Measurements from ENCODE around the gene STK32B. TPM values are rescaled to one million over a fixed set of nuclear protein-coding genes. Genes with fewer than 3 reads are reported as not detected.

Gene STK32B
- total and polyA plus RNA-seq, 9 donors: 0.35 to 3.0 (median 1.2) TPM

GRCh38 chr4:5524446-5525299 is 473.4 kb downstream of the STK32B start:
- Histone ChIP-seq H3K4me3 (no peak overlapping the region), H3K4me1 (ENCODE audit: insufficient read depth) (no peaks in the 10 kb centered on the region), H3K27ac (no peak overlapping the region), H3K27me3 (no peaks in the 10 kb centered on the region), H3K9me3 (no peaks in the 10 kb centered on the region), H3K36me3 (no peaks in the 10 kb centered on the region)
- DNase-seq: no peak
- TF ChIP-seq POLR2A (IDR thresholded peaks at IDR 0.05): no peak
- no peak for TF ChIP-seq EP300 (IDR thresholded peaks at IDR 0.05)
- TF ChIP-seq CTCF (IDR thresholded peaks at IDR 0.05): no peak
- intact Hi-C loops (cut with DNase I): no loop called here
- 57 to 63% (median 62%) methylated on average over 5 of the region's 5 CpGs for WGBS, 3 donors

GRCh38 chr4:5526080-5526846 is 475.0 kb downstream of the STK32B start:
- no peaks in the 10 kb centered on the region for H3K36me3 ChIP-seq
- H3K4me1 ChIP-seq (ENCODE audit: insufficient read depth): no peaks in the 10 kb centered on the region
- TF ChIP-seq EP300 (IDR thresholded peaks at IDR 0.05) (no peak), CTCF (IDR thresholded peaks at IDR 0.05) (no peak), POLR2A (IDR thresholded peaks at IDR 0.05) (no peak)
- no peaks in the 10 kb centered on the region for H3K9me3 ChIP-seq
- WGBS, 3 donors: 49 to 65% (median 56%) methylated on average over 3 of the region's 3 CpGs
- no peak overlapping the region for H3K27ac ChIP-seq
- no peak overlapping the region for H3K4me3 ChIP-seq
- intact Hi-C loops (cut with DNase I): no loop called here
- no peak for DNase-seq
- H3K27me3 ChIP-seq: no peaks in the 10 kb centered on the region

GRCh38 chr4:5527211-5527610 is 475.9 kb downstream of the STK32B start:
- 21 to 36% (median 31%) methylated on average over 3 of the region's 3 CpGs for WGBS, 3 donors
- Histone ChIP-seq H3K27ac (no peak overlapping the region), H3K36me3 (no peaks in the 10 kb centered on the region), H3K4me1 (ENCODE audit: insufficient read depth) (no peaks in the 10 kb centered on the region), H3K27me3 (no peaks in the 10 kb centered on the region), H3K9me3 (no peaks in the 10 kb centered on the region), H3K4me3 (no peak overlapping the region)
- TF ChIP-seq POLR2A (IDR thresholded peaks at IDR 0.05) (no peak), CTCF (IDR thresholded peaks at IDR 0.05) (no peak), EP300 (IDR thresholded peaks at IDR 0.05) (no peak)
- no peak for DNase-seq
- intact Hi-C loops (cut with DNase I): no loop called here

DNA sequence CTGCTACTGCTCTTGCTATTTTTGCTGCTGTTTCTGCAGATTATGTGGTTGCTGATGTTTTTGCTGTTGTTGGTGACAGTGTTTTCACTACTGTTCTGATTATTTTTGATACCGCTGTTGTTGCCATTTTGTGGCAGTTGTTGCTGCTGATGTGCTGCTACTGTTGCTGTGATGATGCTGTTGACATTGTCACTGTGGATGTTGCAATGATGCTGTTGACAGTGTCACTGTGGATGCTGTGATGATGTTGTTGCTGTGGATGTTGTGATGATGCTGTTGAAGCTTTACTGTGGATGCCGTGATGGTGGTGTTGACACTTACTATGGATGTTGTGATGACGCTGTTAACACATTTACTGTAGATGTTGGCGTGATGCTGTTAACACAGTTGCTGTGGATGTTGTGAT is 476.8 kb downstream of the STK32B start:
- no peaks in the 10 kb centered on the region for H3K4me1 ChIP-seq (ENCODE audit: insufficient read depth)
- H3K4me3 ChIP-seq: no peak overlapping the region
- no peaks in the 10 kb centered on the region for H3K36me3 ChIP-seq
- TF ChIP-seq EP300 (IDR thresholded peaks at IDR 0.05): no peak
- no peak for TF ChIP-seq CTCF (IDR thresholded peaks at IDR 0.05)
- no peak for TF ChIP-seq POLR2A (IDR thresholded peaks at IDR 0.05)
- H3K27me3 ChIP-seq: no peaks in the 10 kb centered on the region
- no peaks in the 10 kb centered on the region for H3K9me3 ChIP-seq
- intact Hi-C loops (cut with DNase I): no loop called here
- WGBS, 3 donors: 90 to 93% (median 92%) methylated on average over 4 of the region's 4 CpGs
- DNase-seq: no peak
- no peak overlapping the region for H3K27ac ChIP-seq
